Fibroblast of lung (primary cell): Measurements from ENCODE around the gene COG2.

Experiments used
- EZH2 ChIP-seq: IDR thresholded peaks from 2 replicates; pipeline ENCODE4 v1.5.1; 2012; ENCODE audit warnings: low read length, control low read depth, mild to moderate bottlenecking; ENCODE audit errors: missing control alignments
- TF ChIP-seq, protein P1 (sequence below), 2 donors: IDR thresholded peaks in 1 of 2; conservative IDR thresholded peaks in 1 of 2; 1 replicate in 1 of 2; 2 replicates in 1 of 2; pipeline ENCODE4 v1.5.1; 2011 to 2012; ENCODE audit warnings: low read length in 2 of 2, control low read depth in 1 of 2, inconsistent platforms in 1 of 2, low read depth in 1 of 2, mild to moderate bottlenecking in 1 of 2

DNA sequence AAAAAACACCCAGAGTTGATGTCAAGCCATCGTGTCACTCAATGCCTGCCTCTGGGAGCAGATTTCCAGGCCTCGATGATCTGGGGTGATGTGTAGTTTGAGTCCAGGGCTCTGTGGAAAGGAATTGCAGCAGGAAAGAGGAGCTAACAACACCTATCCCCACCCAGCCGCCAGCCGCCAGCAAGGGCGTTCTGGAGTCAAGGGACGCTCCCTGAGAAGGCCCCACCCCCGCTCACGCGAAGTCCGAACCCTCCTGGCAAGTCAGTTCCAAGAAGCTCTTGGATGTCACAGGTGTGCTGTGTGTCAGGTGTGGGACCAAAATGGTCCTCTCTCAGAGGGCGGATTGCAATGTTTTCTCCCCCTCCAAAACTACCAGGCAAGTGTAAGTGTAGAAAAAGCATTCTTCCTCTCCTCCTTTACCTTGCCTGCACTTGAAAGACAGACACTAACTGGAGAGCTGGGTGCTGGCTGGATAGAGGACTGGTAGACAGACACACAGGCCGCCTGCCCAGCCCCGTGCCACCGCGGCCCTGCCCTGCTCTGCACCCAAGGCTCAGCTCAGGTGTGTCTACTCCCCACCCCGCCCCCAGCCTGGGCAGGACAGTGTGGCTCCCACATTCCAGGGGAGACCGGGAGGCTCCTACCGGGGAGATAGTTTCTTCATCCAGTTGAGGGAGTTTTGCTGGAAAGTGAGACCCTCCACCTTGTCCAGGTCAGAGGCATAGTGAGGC lies 63.2 kb downstream of the COG2 start:
- TF ChIP-seq, protein P1, sequence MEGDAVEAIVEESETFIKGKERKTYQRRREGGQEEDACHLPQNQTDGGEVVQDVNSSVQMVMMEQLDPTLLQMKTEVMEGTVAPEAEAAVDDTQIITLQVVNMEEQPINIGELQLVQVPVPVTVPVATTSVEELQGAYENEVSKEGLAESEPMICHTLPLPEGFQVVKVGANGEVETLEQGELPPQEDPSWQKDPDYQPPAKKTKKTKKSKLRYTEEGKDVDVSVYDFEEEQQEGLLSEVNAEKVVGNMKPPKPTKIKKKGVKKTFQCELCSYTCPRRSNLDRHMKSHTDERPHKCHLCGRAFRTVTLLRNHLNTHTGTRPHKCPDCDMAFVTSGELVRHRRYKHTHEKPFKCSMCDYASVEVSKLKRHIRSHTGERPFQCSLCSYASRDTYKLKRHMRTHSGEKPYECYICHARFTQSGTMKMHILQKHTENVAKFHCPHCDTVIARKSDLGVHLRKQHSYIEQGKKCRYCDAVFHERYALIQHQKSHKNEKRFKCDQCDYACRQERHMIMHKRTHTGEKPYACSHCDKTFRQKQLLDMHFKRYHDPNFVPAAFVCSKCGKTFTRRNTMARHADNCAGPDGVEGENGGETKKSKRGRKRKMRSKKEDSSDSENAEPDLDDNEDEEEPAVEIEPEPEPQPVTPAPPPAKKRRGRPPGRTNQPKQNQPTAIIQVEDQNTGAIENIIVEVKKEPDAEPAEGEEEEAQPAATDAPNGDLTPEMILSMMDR (conservative IDR thresholded peaks at IDR 0.05 in 1 of 2, IDR thresholded peaks at IDR 0.05 in 1 of 2; ENCODE audit: low read depth in 1 of 2, low read length in 2 of 2), result no peak
- no peak for TF ChIP-seq EZH2
